Upper lobe of left lung (tissue), 4 donors: ENCODE results near the gene STARD10.

Source experiments
- POLR2A ChIP-seq, 4 donors: fragments of 450-650 bp; IDR thresholded peaks; one replicate each; pipeline ENCODE4 v1.5.1; 2016 to 2017; ENCODE audit warnings: antibody characterized with exemption in 4 of 4, mild to moderate bottlenecking in 2 of 4
- POLR2AphosphoS5 ChIP-seq, 2 donors: sonication (generic); formaldehyde crosslinking; IDR thresholded peaks; one replicate each; pipeline ENCODE4 v1.5.1; 2017; ENCODE audit warnings: antibody characterized with exemption in 2 of 2
- TF ChIP-seq, protein P1 (sequence below), 6 experiments: fragments of 450-650 bp in 4 of 6; fragments of 200-600 bp in 2 of 6; sonication (generic) in 2 of 6; IDR thresholded peaks; one replicate each; pipeline ENCODE4 v1.5.1; 2016 to 2019; ENCODE audit warnings: antibody characterized with exemption in 6 of 6

GRCh38 chr11:72766152-72766902 is 27.5 kb downstream of the STARD10 start:
- TF ChIP-seq POLR2A (IDR thresholded peaks at IDR 0.05), result no peak
- TF ChIP-seq, protein P1, sequence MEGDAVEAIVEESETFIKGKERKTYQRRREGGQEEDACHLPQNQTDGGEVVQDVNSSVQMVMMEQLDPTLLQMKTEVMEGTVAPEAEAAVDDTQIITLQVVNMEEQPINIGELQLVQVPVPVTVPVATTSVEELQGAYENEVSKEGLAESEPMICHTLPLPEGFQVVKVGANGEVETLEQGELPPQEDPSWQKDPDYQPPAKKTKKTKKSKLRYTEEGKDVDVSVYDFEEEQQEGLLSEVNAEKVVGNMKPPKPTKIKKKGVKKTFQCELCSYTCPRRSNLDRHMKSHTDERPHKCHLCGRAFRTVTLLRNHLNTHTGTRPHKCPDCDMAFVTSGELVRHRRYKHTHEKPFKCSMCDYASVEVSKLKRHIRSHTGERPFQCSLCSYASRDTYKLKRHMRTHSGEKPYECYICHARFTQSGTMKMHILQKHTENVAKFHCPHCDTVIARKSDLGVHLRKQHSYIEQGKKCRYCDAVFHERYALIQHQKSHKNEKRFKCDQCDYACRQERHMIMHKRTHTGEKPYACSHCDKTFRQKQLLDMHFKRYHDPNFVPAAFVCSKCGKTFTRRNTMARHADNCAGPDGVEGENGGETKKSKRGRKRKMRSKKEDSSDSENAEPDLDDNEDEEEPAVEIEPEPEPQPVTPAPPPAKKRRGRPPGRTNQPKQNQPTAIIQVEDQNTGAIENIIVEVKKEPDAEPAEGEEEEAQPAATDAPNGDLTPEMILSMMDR (IDR thresholded peaks at IDR 0.05), result no peak
- no peak for TF ChIP-seq POLR2AphosphoS5 (IDR thresholded peaks at IDR 0.05)
